Measurements from ENCODE around the gene SREBF1.

Gene SREBF1

DNA sequence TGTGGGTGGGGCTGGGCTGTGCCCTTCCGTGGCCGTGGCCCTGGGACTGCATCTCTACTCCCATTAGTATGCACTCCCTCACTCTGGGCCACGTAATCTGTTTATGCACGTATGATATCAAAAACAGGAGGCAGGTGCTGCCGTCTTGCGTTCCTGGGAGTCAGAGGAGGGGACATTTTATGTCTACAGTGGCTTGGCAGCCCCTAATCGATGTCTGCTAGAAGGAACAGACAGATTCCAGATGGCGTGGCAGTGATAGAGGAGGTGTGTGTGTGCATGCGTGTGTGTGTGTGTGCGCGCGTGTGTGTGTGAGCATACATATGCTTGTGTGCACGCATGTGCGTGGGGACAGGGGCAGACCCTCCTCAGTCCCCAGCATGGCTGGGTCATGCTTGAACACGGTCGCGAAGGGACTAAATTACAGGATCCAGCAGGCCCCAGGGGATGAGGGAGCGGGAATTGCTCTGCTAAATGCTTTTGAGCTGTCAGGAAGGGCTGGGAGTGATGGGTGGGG lies 44.7 kb downstream of the SREBF1 start:
- no peak for DNase-seq

DNA sequence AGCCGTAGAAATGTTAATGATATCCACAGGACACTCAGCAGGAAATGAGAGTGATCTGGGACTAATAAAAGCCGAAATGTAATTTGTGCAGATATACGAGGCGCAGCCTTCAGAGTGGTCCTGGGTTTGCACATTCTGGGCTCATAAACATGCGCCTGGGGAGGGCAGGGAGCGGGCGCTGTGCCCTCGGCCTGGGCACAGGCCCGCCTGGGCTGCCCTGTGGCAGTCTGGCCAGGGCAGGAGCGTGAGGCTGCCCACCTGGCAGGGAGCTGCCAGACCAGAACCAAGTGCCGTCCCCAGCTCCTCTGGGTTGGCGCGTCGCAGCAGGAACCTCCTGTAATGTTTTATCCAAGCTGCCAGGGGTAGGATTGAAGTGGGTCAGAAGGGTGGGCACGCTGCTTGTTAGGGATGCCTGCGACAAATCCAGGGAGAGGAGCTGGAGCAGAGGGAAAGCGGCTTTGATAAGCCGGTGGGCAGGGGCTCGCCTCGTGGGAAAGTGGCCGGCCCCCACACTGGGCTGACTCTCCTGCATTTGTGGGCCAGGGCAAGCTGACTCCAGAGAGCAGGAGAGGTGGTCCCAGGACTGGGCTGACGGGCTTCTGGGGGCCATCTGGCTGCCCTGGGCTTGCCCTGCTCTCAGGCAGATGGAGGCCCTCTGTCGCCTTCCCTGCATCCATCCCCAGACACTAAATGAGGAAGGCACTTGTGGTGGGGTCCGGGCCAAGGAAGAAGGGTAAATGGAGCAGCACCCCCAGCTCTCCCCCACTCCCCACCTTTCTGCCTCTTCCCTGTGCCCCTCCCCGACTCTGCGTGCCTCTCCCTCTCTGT lies 45.9 kb downstream of the SREBF1 start:
- no peak for DNase-seq

DNA sequence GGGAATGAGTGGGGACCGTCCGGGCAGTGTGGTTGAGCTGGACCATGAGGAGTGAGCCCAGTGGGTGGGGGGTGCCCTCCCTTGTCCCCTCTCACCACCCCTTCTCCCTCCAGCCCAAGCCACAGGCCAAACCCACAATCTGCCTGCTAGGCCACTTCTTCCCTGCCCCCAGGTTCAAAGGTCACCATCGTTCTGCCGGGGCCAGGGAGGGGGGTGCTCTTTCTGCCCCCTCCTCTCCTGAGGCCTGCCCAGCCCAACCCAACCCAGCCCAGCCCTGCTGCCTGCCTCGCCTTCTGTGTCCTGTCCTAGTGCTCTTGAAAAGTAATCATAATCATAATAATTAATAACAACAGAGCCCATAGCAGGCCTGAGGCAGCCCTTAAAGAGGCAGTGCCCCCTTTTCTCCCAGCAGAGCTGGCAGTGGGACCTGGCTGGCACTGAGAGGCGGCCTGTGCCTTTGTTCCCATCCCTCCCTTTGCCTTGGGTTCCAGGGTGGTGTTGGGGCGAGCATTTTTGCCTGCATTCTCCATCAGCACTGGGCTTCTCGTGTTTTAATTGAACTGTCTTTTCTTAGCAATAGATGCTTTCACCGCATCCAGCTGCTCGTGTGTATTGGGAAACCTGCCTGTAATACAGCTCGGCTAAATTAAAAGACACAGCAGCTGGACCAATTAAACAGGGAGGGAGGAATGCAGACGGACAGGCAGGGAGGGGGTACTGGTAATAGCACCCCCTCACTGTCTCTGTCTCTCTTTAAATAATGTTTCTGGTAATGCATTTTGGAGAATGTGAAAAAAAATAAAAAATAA lies 46.8 kb downstream of the SREBF1 start:
- DNase-seq: no peak

GRCh38 chr17:17789410-17789809 lies 47.4 kb downstream of the SREBF1 start:
- DNase-seq: no peak

GRCh38 chr17:17788967-17789366 lies 47.8 kb downstream of the SREBF1 start:
- DNase-seq: no peak

DNA sequence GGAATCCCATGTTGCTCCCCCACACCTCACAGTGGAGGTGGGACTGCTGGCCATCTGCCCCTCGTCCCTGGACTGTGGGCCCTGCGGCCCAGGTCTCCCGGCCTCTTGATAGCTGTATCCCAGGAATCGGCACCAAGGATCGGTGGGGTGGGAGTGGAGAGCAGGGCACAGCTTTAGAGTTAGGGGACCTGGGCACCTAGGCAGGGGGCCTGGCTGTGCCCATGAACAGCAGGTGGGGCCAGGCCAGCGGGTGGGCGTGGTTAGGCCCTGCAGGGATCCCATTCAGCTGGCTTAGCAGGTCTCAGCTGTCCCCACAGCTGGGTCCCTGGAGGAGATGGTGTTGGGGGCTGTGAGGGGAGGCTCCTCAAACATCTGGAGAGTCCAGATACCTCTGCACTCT lies 49.2 kb downstream of the SREBF1 start:
- peak; percentile 18 for DNase-seq

GRCh38 chr17:17786998-17787397 lies 49.8 kb downstream of the SREBF1 start:
- DNase-seq: no peak

- DNase-seq: peak; percentile 4
Measured at GRCh38 chr17:17785407-17785806, 51.4 kb downstream of the SREBF1 start.

- peak; percentile 8 for DNase-seq
Measured at GRCh38 chr17:17784657-17785267, 52.0 kb downstream of the SREBF1 start.

- DNase-seq: peak; percentile 73
Measured at GRCh38 chr17:17783825-17784656, 52.7 kb downstream of the SREBF1 start.

DNA sequence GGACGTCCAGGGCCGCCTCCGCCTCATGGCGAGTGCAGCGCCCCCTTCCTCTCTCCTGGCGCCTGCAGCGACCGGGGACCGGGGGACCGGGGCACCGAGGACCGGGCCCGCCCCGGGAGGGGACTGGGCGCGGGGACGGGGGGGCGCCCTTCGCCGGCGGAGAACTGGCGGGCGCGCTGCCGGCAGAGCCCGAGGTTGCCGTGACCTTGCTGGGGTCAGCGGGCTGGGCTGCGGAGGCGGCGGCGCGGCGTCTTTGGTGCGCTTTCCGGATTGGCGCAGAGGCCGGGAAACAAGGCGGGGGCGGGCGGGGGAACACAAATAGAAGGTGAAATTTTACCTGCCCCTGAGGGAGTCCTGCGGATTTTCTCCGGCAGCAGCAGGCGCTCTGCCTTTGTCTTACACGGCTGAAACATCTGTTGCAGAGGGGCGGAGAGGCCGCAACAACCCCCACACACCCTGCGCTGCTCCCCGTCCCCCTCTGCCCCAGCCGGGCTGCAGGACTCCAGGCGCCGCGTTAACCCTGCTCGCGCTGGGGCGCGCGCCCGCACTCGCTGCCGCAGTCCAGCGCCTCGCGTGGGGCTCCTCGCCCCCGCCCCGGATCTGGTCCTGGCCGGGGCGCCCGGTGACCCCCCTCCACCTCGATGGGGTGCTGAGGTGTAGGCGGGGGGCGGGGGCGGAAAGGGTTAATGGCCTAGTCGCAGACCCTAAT lies 53.5 kb downstream of the SREBF1 start:
- peak; percentile 59 for DNase-seq

- DNase-seq: peak; percentile 23
Measured at GRCh38 chr17:17782523-17783115, 54.2 kb downstream of the SREBF1 start.

DNA sequence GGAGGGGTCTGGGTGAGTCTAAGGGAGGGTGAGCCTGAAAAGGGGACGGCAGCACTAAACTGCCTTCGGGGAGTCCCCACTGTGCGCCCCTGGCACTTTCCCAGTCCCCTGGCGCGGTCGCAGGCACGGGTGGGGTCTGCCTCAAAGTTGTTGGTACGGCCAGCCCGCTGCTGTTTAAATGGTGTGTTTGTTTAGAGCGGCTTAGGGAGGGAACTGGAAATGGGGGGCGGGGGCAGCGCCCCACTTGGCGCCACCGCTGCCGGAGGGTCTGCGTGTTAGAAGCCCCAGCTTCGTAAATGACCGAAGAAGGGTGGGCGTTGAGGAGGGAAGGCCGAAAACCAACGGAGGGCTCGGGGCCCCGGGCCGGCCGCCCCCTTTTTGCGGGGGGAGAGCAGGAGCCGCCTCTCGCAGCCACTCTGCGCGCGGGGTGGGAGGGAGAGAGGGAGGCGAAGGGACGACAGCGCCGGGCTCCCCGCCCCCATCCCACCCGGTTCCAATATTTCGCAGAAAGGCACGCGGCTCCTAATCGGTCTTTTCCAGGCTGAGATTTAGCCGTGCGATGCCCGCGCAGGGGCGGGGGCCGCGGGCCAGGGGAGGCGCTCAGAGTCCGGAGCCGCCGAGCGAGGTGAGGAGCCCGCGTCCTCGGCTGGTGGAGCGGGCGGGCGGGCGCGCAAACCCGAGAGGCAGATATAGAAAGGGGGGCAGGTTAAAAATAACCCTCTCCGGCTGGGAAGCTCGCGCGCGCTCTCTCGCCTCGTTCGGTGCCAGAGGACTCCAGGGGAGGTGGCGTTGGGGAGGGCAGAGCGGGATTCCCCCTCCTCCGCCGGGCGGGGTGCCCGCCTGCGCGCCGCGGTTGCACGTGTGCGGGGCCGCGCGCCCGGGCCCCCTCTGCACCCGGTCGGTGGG lies 54.9 kb downstream of the SREBF1 start:
- peak; percentile 54 for DNase-seq

DNA sequence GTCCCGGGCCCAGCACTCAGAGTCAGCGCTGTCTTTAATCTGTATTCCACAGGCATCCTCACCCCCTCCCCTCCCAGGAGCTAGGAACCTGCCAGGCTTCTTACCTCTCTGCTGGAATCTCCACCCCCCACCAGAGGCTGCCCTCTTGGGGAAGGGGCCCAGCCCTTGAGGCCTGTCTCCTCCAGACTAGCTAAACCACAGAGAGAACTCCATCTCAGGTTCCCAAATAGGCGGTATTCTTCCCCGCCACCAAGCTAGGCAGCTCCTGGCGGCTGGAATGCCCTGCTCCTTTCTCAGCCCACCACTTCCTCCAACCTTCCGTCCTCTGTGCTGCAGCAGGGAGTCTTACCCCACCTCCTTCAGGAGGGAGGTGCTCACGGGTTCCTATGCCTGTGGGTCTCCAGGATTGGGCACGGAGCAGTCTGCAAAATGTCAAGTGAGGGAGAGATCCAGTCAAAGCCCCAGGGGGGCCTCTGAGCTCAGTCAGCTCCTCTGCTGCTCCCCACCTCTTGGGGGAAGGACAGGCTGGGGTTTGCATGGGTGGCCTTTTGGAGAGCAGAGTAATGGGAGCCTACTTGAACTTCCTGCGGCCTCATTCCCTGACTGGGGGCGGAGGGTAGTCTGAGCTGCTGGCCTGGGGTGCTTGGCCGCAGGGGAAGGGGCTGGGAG lies 55.7 kb downstream of the SREBF1 start:
- DNase-seq: peak; percentile 22

- no peak for DNase-seq
Measured at GRCh38 chr17:17779015-17779611, 57.7 kb downstream of the SREBF1 start.

DNA sequence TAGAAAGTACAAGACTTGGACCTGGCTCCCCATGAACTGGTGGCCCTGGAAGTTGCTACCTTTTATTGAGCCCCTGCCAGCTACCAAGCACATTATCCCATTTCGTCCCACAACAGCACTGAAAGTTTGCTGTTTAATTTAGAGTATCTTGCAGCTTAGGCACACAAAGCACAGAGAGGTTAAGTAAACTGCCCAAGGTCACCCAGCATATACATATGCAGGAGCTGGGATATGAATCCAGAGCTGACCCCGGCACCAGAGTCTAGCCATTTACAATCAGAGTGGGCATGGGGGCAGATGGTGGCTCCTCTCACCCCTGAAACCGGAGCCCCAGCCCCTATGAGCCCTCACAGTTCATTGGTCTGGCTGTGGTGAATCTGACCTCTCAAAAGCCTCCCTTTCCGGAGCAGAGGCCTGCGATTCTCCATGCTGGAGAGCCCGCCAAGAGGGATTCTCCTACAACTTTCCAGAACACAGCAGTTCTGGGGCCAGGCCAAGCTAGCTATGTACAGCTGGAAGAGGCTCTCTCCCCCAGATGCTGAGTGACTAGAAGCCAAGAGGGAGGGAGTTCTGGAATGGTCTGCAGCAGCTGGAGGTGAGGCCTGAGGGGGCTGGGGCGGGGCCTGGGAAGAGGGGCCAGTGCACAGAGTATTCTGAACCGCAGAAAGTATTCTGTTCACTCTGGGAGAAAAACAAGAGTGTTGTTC lies 58.3 kb downstream of the SREBF1 start:
- no peak for DNase-seq

DNA sequence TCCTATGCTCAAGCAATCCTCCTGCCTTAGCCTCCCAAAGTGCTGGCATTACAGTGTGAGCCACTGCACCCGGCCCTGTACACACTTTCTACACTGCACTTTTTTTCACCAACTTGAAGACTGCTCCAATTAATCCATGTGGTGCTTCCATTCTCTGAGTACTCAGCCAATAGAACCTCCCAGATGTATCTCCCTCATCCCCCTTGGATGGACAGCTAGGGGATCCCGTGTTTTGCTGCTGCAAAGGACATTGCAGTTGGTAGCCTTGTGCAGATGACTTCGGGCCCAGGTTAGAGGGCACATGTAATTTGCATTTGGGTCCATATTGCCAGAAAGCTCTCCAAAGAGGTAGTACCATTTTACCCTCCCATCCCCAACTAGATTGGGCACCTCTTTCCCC lies 59.9 kb downstream of the SREBF1 start:
- DNase-seq: no peak

DNA sequence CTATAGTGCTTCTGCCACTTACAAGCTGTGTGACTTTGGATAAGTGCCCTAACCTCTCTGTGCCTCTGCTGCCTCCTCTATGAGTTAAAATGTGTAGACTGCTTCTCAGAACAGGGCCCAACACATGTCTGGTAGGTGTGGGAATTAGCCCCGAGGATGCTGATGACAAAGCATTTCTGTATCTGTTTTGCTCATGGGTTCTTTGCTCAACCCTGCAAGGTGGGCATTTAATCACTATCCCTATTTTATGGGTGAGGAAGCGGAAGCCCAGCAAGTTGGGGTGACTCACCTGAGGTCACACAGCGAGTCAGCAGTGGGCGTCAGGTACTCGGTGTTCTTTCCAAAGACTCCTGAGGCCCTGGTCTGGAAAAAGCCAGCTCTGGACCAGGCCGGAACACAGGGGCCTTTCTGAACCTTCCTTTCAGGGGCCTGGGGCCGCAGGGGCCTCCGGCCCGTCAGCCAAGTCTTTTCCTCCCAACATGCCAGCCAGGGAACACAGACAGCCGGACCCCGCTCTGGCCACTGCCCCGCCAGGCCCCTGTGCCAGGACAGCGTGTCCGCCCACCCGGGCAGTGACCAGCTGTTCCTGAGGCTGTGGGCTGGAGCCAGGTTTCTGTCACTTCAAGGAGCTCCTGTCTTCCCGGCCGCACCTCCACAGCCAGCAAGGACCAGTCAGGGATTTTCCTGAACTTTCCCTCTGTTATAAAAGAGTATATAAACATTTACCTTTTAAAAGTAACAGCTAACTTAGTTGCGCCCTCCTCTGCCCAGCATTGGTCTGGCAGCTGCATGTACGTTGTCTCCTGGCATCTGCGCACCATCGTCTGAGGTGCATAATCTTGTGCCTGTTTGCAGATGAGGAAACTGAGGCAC lies 62.5 kb downstream of the SREBF1 start:
- DNase-seq: no peak

Measured in COR-L47 (cell line).